K562 (cell line): Measurements from ENCODE around the gene DYSF. TPM values are rescaled to one million over a fixed set of nuclear protein-coding genes. Genes with fewer than 3 reads are reported as not detected.

Experiments used
- ATAC-seq: fragments of 200-7000 bp; cut with Tn5 transposase; 3 replicates; pipeline ENCODE4 v1.9.1; 2020; ENCODE audit warnings: moderate library complexity
- BruUV-seq: library from RNA; stranded (reverse); fragments of 400-500 nt; replicated peaks from 2 replicates; lab custom pipeline; 2021; lab: Mats Ljungman, UMichigan
- CTCF ChIA-PET: fragments of 300-600 bp; formaldehyde crosslinking; extraction: SDS; loops from one replicate; lab custom pipeline; 2021; ENCODE audit warnings: low intra/inter-chr PET ratio; lab: Yijun Ruan, JAX
- POLR2A ChIA-PET: fragments of 300-600, 350-650 bp; sonication (Branson Sonifier 250); formaldehyde crosslinking; extraction: SDS; loops from one replicate; lab custom pipeline; 2021; ENCODE audit warnings: antibody characterized with exemption, inconsistent platforms; lab: Yijun Ruan, JAX
- DNase-seq, 4 experiments: peaks; one replicate each; pipeline versions ENCODE4 v3.0.0 to v3.0.0-alpha.2; 2011 to 2018; ENCODE audit warnings: low spot score in 3 of 4, mixed read lengths in 3 of 4; ENCODE audit errors: extremely low read depth in 1 of 4
- FAIRE-seq: peaks from 2 replicates; lab custom pipeline; 2011; peaks lifted over from hg19 to GRCh38; lab: Jason Lieb, UNC
- H2AFZ ChIP-seq: 2 replicates; pipeline ENCODE4 v1.6.0; 2011; ENCODE audit warnings: low read depth, low read length, control low read depth, inconsistent platforms
- H3K27ac ChIP-seq: fragments of 200-600 bp; 3 replicates; pipeline ENCODE4 v1.8.0; 2011; ENCODE audit warnings: low read depth, mild to moderate bottlenecking, control low read depth, inconsistent platforms, low read length, moderate library complexity, mixed read lengths; ENCODE audit errors: extremely low read depth
- H3K27me3 ChIP-seq, 2 experiments: fragments of 300-600 bp in 1 of 2; 2 replicates in 1 of 2; 3 replicates in 1 of 2; pipeline versions ENCODE4 v1.6.0 to v1.8.0; 2011; ENCODE audit warnings: inconsistent platforms in 2 of 2, low read length in 2 of 2, mild to moderate bottlenecking in 1 of 2, mixed read lengths in 1 of 2, moderate library complexity in 1 of 2; ENCODE audit not compliant: control insufficient read depth in 2 of 2, insufficient read depth in 2 of 2
- H3K36me3 ChIP-seq: fragments of 300-600 bp; 3 replicates; pipeline ENCODE4 v1.8.0; 2011; ENCODE audit warnings: mild to moderate bottlenecking, low read length, inconsistent platforms; ENCODE audit not compliant: control insufficient read depth, insufficient read depth
- H3K4me1 ChIP-seq, 2 experiments: fragments of 200-600 bp in 1 of 2; replicated peaks in 1 of 2; 2 replicates in 1 of 2; 3 replicates in 1 of 2; pipeline versions ENCODE4 v1.5.1 to v1.8.0; 2011; ENCODE audit warnings: inconsistent platforms in 2 of 2, low read length in 2 of 2, mild to moderate bottlenecking in 1 of 2, mixed read lengths in 1 of 2, moderate library complexity in 1 of 2; ENCODE audit not compliant: control insufficient read depth in 2 of 2, insufficient read depth in 2 of 2
- H3K4me2 ChIP-seq: 2 replicates; pipeline ENCODE4 v1.6.1; 2011; ENCODE audit warnings: low read length, control low read depth, inconsistent platforms, mixed read lengths; ENCODE audit not compliant: insufficient read depth
- H3K4me3 ChIP-seq: fragments of 200-600 bp; sonication (generic), shearing (Covaris generic); 2 replicates; pipeline ENCODE4 v1.5.1; 2016; ENCODE audit warnings: control low read depth, inconsistent platforms
- H3K79me2 ChIP-seq: fragments of 200-600 bp; 3 replicates; pipeline ENCODE4 v1.8.0; 2011; ENCODE audit warnings: low read length, inconsistent platforms; ENCODE audit not compliant: control insufficient read depth, insufficient read depth
- H3K9ac ChIP-seq, 2 experiments: 2 replicates each; pipeline versions ENCODE4 v1.6.0 to v1.6.1; 2011; ENCODE audit warnings: low read depth in 2 of 2, low read length in 2 of 2, control low read depth in 1 of 2, inconsistent platforms in 1 of 2, mild to moderate bottlenecking in 1 of 2, mixed read lengths in 1 of 2; ENCODE audit not compliant: insufficient read depth in 1 of 2
- H3K9me1 ChIP-seq: one replicate; pipeline ENCODE4 v1.6.0; 2011; ENCODE audit warnings: inconsistent platforms, mild to moderate bottlenecking, low read length, moderate library complexity; ENCODE audit not compliant: control insufficient read depth, insufficient read depth
- H3K9me3 ChIP-seq: replicated peaks from 2 replicates; pipeline ENCODE4 v1.5.1; 2011; ENCODE audit warnings: low read depth, low read length, inconsistent platforms; ENCODE audit not compliant: control insufficient read depth, insufficient read depth
- H4K20me1 ChIP-seq: replicated peaks from 2 replicates; pipeline ENCODE4 v1.6.1; 2011; ENCODE audit warnings: low read length, inconsistent platforms, mixed read lengths; ENCODE audit not compliant: control insufficient read depth, insufficient read depth
- ATF2 ChIP-seq: sonication (generic); formaldehyde crosslinking; IDR thresholded peaks from 2 replicates; pipeline ENCODE4 v1.8.1; 2022; ENCODE audit warnings: missing genetic modification reagents
- ILK ChIP-seq: fragments of 450-650 bp; IDR thresholded peaks from 2 replicates; pipeline ENCODE4 v1.6.1; 2016; ENCODE audit warnings: missing genetic modification characterization, low read depth, mild to moderate bottlenecking, missing compliant biosample characterization, moderate library complexity, borderline replicate concordance
- ZNF644 ChIP-seq: fragments of 200-800 bp; sonication (Bioruptor generic); IDR thresholded peaks from 2 replicates; pipeline ENCODE4 v1.6.1; 2016; ENCODE audit warnings: low read depth, missing genetic modification characterization, missing compliant biosample characterization
- WGBS: fragments of 100-300 bp; shearing (Covaris generic); methylation state at CpG from one replicate; pipeline ENCODE4 v1.1.6; 2016; ENCODE audit warnings: low coverage, mixed read lengths; ENCODE audit not compliant: insufficient coverage; ENCODE audit errors: missing lambda C conversion rate; 5-methylcytosine and 5-hydroxymethylcytosine counted together
- in situ Hi-C: fragments of 300-500 bp; cut with MboI; formaldehyde crosslinking; loops from 4 replicates; pipeline ENCODE4 v1.15.0; 2018; ENCODE audit warnings: inconsistent platforms, mixed read lengths
- intact Hi-C: fragments of 100-400 bp; cut with micrococcal nuclease; formaldehyde crosslinking; loops from 2 replicates; pipeline ENCODE4 v1.14.2; 2022
- polyA plus RNA-seq, 8 experiments: library from polyadenylated mRNA; depleted of rRNA in 4 of 8; stranded (reverse) in 5 of 8; unstranded in 3 of 8; fragments of >200 nt; fragmentation: Nextera tagmentation in 2 of 8; fragmentation: Illumina TruSeq in 1 of 8; extraction: Ambion mirVana in 2 of 8; extraction: Trizol in 1 of 8; gene quantifications; 2 replicates each; pipeline versions ENCODE4 v1.2.1 to v1.2.3, GENCODE V29; 2011 to 2014; ENCODE audit warnings: inconsistent platforms in 1 of 8, missing spikeins in 1 of 8
- total RNA-seq, 7 experiments: library from RNA; depleted of rRNA in 6 of 7; stranded (reverse); fragments of >200 nt in 6 of 7; fragmentation: Illumina TruSeq in 2 of 7; extraction: Trizol in 2 of 7; gene quantifications; 2 replicates each; pipeline versions ENCODE4 v1.2.1 to v1.2.3, GENCODE V29; 2011 to 2021; ENCODE audit warnings: low replicate concordance in 1 of 7

Gene DYSF
- total and polyA plus RNA-seq, 9 of the 15 experiments (the other 6 are each of a cell fraction or from before 2014, with no cell fraction given), result 0.01 to 0.80 (median 0.29) TPM

DNA sequence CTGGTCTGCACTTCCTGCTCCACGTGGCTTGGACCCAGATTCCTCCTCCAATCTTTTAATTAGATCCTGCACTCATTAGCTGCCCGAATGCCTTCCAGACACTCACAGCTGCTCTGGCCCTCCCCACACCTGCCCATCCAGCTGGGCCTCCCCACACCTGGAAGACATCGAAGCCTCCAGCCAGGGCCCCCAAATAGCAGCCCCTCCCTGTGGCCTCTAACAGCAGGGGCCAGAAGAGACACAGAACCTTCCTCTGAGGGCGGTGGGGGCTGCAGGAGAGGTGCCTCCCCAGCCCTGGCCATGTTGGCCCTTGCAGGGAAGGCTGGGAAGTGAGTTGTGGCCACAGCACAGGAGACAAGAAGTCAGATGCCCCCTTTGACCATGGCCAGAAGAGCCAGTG, 252.8 kb downstream of the DYSF start (continued):
- TF ChIP-seq ATF2 (CRISPR knock-in tag), result no peak

DNA sequence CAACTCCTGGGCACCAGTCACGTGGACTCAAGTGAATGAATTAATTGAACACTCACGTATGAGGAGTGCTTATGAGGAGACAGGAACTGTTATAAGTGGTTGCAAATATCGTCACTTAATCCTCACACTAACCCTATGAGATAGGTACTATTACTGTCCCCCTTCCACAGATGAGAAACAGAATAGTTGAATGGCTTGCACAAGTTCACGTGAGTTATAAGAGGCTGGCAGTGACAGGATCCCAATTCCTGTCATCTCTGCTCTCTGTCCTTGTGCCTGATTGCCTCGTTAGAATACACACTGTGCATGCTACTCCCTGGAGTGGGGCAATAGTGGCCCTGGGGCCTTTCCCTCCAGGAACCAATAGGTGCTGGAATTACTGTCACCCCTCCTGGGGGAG, 253.5 kb downstream of the DYSF start:
- no peak overlapping the region for H3K4me2 ChIP-seq
- no TSS peak for BruUV-seq
- in situ Hi-C loops (loop anchor here (5.0 kb wide), 1 partner anchor 70 kb away; no protein-coding TSS in a partner anchor), intact Hi-C loops (no loop called here)
- H3K27ac ChIP-seq, result no peak overlapping the region
- no peaks in the 10 kb centered on the region for H3K9me3 ChIP-seq
- H3K27me3 ChIP-seq, result peaks cover 0 to 57% of the 10 kb centered on the region in 2 experiments; a peak in 4 of 5 replicates
- FAIRE-seq (no peak), ATAC-seq (no peak), DNase-seq (no peak)
- ChIA-PET POLR2A (interaction anchor here (1.1 kb wide), 1 partner anchor 16 kb away, joined by 3 read pairs; no protein-coding TSS in a partner anchor), CTCF (no interaction called here)
- H3K79me2 ChIP-seq, result no peaks in the 10 kb centered on the region
- H3K9me1 ChIP-seq, result no peaks in the 10 kb centered on the region
- H3K36me3 ChIP-seq, result no peaks in the 10 kb centered on the region
- H3K4me1 ChIP-seq, result no peaks in the 10 kb centered on the region
- no peak overlapping the region for H3K9ac ChIP-seq
- H3K4me3 ChIP-seq, result no peak overlapping the region
- no peak overlapping the region for H2AFZ ChIP-seq
- no peak for TF ChIP-seq ZNF644 (tag)
- TF ChIP-seq ILK (tag), result no peak
- WGBS, result 0% methylated on average over 5 of the region's 5 CpGs
- H4K20me1 ChIP-seq, result peaks cover 6% of the 10 kb centered on the region; the same call in 1 of the 2 replicates
